Muscle of leg (tissue), 11 donors: ENCODE measurements around the gene CUL9. TPM values are rescaled to one million over a fixed set of nuclear protein-coding genes. Genes with fewer than 3 reads are reported as not detected.

Experiments used
- DNase-seq: peaks from one replicate; pipeline ENCODE4 v3.0.0; 2013
- H3K27ac ChIP-seq: one replicate; pipeline ENCODE4 v1.5.1; 2013; ENCODE audit warnings: mild to moderate bottlenecking, low read length, control low read depth
- H3K27me3 ChIP-seq: one replicate; pipeline ENCODE4 v1.6.1; 2013; ENCODE audit warnings: low read length; ENCODE audit not compliant: control insufficient read depth, insufficient read depth
- H3K36me3 ChIP-seq: one replicate; pipeline ENCODE4 v1.6.1; 2013; ENCODE audit warnings: low read length; ENCODE audit not compliant: control insufficient read depth, insufficient read depth
- H3K4me1 ChIP-seq: one replicate; pipeline ENCODE4 v1.6.1; 2013; ENCODE audit warnings: low read length; ENCODE audit not compliant: control insufficient read depth, insufficient read depth
- H3K4me3 ChIP-seq: one replicate; pipeline ENCODE4 v1.5.1; 2013; ENCODE audit warnings: low read length, control low read depth
- H3K9me3 ChIP-seq: replicated peaks from 2 replicates; pipeline ENCODE4 v1.6.1; 2013; ENCODE audit warnings: low read depth, low read length; ENCODE audit not compliant: control insufficient read depth
- WGBS: methylation state at CpG from one replicate; pipeline ENCODE4 v1.1.5; 2013; ENCODE audit warnings: missing lambda C conversion rate; ENCODE audit not compliant: insufficient coverage; 5-methylcytosine and 5-hydroxymethylcytosine counted together
- polyA plus RNA-seq, 8 donors: library from polyadenylated mRNA; unstranded; fragments of 120-200 nt; gene quantifications; one replicate each; pipeline versions ENCODE4 v1.2.1 to v1.2.3, GENCODE V29; 2013; ENCODE audit warnings: inconsistent platforms in 1 of 8, low replicate concordance in 1 of 8; ENCODE audit not compliant: insufficient read length in 8 of 8, insufficient read depth in 1 of 8
- total RNA-seq: library from RNA; stranded (reverse); fragments of 120-200 nt; gene quantifications from one replicate; pipeline ENCODE4 v1.2.4, GENCODE V29; 2013

CUL9 gene
- total and polyA plus RNA-seq, 9 donors: 11.8 to 23.9 (median 19.4) TPM

- no peak for DNase-seq
- no CpG with 5 or more reads among the region's 1 CpG for WGBS
- H3K27ac ChIP-seq: no peak overlapping the region
These were observed 30.0 kb downstream of the CUL9 start for GRCh38 chr6:43211955-43212354.

GRCh38 chr6:43213431-43213830 is 31.4 kb downstream of the CUL9 start:
- WGBS: 97% methylated on average over 6 of the region's 11 CpGs
- Histone ChIP-seq H3K4me1 (no peaks in the 10 kb centered on the region), H3K9me3 (no peaks in the 10 kb centered on the region), H3K36me3 (peaks cover 37% of the 10 kb centered on the region), H3K27me3 (no peaks in the 10 kb centered on the region), H3K27ac (no peak overlapping the region), H3K4me3 (no peak overlapping the region)
- DNase-seq: no peak

More at GRCh38 chr6:43211955-43212354, 30.0 kb downstream of the CUL9 start:
- Histone ChIP-seq H3K4me3 (no peak overlapping the region), H3K27me3 (no peaks in the 10 kb centered on the region), H3K4me1 (no peaks in the 10 kb centered on the region), H3K36me3 (peaks cover 29% of the 10 kb centered on the region), H3K9me3 (no peaks in the 10 kb centered on the region)

DNA sequence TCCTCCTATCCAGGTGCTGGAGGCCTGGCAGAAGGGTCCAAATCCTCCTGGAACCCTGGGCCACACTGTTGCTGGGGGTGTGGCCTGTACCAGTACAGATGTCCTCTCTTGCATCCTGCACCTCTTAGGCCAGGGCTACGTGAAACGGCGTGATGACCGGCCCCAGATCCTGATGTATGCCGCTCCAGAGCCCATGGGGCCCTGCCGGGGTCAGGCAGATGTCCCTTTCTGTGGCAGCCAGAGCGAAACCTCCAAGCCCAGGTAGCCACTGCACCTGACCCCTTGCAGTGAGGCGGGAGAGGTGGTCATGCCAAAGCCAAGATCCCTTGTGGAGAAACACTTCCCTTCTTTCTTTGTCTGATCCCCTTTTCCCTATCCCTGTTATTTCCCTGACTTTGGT is 33.1 kb downstream of the CUL9 start:
- Histone ChIP-seq H3K36me3 (peaks cover 44% of the 10 kb centered on the region), H3K4me3 (no peak overlapping the region), H3K27me3 (no peaks in the 10 kb centered on the region), H3K4me1 (no peaks in the 10 kb centered on the region), H3K9me3 (no peaks in the 10 kb centered on the region), H3K27ac (no peak overlapping the region)
- 89% methylated on average over 7 of the region's 8 CpGs for WGBS
- no peak for DNase-seq

DNA sequence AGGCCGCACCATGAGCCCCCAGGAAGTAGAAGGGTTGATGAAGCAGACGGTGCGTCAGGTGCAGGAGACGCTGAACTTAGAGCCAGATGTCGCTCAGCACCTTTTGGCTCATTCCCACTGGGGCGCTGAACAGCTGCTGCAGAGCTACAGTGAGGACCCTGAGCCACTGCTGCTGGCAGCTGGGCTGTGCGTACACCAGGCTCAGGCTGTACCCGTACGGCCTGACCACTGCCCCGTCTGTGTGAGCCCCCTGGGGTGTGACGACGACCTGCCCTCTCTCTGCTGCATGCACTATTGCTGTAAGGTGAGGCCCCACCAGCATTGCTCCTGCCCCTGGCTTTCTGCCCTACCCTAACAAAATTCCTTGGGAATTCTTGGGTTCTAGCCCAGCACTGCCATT is 34.2 kb downstream of the CUL9 start:
- Histone ChIP-seq H3K36me3 (peaks cover 50% of the 10 kb centered on the region), H3K9me3 (no peaks in the 10 kb centered on the region), H3K27me3 (no peaks in the 10 kb centered on the region), H3K27ac (no peak overlapping the region), H3K4me1 (peaks cover 6% of the 10 kb centered on the region), H3K4me3 (no peak overlapping the region)
- DNase-seq: no peak
- WGBS: 65% methylated on average over 12 of the region's 12 CpGs

DNA sequence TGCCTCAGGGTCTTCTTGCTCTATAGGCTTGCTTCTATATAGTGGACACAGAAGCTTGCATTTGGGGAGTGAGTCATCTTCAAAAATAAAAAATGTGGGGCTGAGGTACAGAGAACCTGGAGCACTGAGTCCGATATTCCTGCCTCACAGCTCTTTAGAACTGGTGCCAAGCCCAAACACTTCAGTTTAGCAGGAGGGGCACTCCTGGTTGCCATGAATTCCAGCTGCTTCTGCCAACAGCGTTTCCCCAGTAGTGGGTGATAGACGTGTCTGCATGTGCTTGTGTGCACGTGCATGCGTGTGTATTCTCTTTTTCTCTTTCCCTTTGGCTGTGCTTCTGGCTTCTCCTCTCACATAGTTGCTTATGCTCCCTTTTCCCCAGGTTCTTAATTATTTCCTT is 35.4 kb downstream of the CUL9 start:
- peaks cover 13% of the 10 kb centered on the region for H3K4me1 ChIP-seq
- H3K27ac ChIP-seq: no peak overlapping the region
- no CpG with 5 or more reads among the region's 5 CpGs for WGBS
- no peaks in the 10 kb centered on the region for H3K27me3 ChIP-seq
- no peak overlapping the region for H3K4me3 ChIP-seq
- H3K36me3 ChIP-seq: peaks cover 50% of the 10 kb centered on the region
- no peaks in the 10 kb centered on the region for H3K9me3 ChIP-seq
- DNase-seq: no peak

GRCh38 chr6:43219119-43219518 is 37.1 kb downstream of the CUL9 start:
- no peak overlapping the region for H3K27ac ChIP-seq
- H3K9me3 ChIP-seq: no peaks in the 10 kb centered on the region
- 94% methylated on average over 3 of the region's 3 CpGs for WGBS
- peaks cover 16% of the 10 kb centered on the region for H3K4me1 ChIP-seq
- no peaks in the 10 kb centered on the region for H3K27me3 ChIP-seq
- DNase-seq: no peak
- H3K4me3 ChIP-seq: no peak overlapping the region
- H3K36me3 ChIP-seq: peaks cover 52% of the 10 kb centered on the region

GRCh38 chr6:43219814-43220213 is 37.8 kb downstream of the CUL9 start:
- peaks cover 17% of the 10 kb centered on the region for H3K4me1 ChIP-seq
- no peaks in the 10 kb centered on the region for H3K9me3 ChIP-seq
- no peak overlapping the region for H3K27ac ChIP-seq
- DNase-seq: no peak
- H3K36me3 ChIP-seq: peaks cover 54% of the 10 kb centered on the region
- WGBS: 93% methylated on average over 3 of the region's 7 CpGs
- no peak overlapping the region for H3K4me3 ChIP-seq
- no peaks in the 10 kb centered on the region for H3K27me3 ChIP-seq

DNA sequence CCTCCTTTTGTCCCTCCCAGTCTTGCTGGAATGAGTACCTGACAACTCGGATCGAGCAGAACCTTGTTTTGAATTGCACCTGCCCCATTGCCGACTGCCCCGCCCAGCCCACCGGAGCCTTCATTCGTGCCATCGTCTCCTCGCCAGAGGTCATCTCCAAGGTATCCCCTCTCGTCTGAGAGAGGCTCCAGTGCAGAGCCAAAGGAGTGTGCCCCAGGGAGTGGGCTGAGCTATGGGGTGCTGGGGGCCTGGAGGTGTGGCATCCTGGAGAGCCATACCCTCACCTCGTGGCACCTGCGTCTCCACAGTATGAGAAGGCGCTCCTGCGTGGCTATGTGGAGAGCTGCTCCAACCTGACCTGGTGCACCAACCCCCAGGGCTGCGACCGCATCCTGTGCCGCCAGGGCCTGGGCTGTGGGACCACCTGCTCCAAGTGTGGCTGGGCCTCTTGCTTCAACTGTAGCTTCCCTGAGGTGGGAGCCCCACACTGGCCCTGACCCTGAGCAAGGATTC is 38.5 kb downstream of the CUL9 start:
- DNase-seq: no peak
- WGBS: 83% methylated on average over 16 of the region's 16 CpGs
- peaks cover 17% of the 10 kb centered on the region for H3K4me1 ChIP-seq
- H3K9me3 ChIP-seq: no peaks in the 10 kb centered on the region
- H3K36me3 ChIP-seq: peaks cover 49% of the 10 kb centered on the region
- no peak overlapping the region for H3K27ac ChIP-seq
- no peaks in the 10 kb centered on the region for H3K27me3 ChIP-seq
- no peak overlapping the region for H3K4me3 ChIP-seq

GRCh38 chr6:43221046-43221972 is 39.3 kb downstream of the CUL9 start:
- H3K4me1 ChIP-seq: peaks cover 17% of the 10 kb centered on the region
- no peak overlapping the region for H3K4me3 ChIP-seq
- H3K27me3 ChIP-seq: no peaks in the 10 kb centered on the region
- no peaks in the 10 kb centered on the region for H3K9me3 ChIP-seq
- peaks cover 41% of the 10 kb centered on the region for H3K36me3 ChIP-seq
- 77% methylated on average over 14 of the region's 20 CpGs for WGBS
- DNase-seq: peak; percentile 33
- no peak overlapping the region for H3K27ac ChIP-seq

- WGBS: 80% methylated on average over 6 of the region's 15 CpGs
- peaks cover 32% of the 10 kb centered on the region for H3K36me3 ChIP-seq
These were observed 40.5 kb downstream of the CUL9 start for GRCh38 chr6:43222418-43223059.

More at GRCh38 chr6:43222418-43223059, 40.5 kb downstream of the CUL9 start:
- Histone ChIP-seq H3K4me1 (peaks cover 17% of the 10 kb centered on the region), H3K4me3 (no peak overlapping the region), H3K27me3 (no peaks in the 10 kb centered on the region), H3K27ac (no peak overlapping the region), H3K9me3 (no peaks in the 10 kb centered on the region)
- DNase-seq: no peak
